GM10847 (cell line): Measurements from ENCODE around the gene ANO9.

Experiments
- POLR2A ChIP-seq: IDR thresholded peaks from 2 replicates; pipeline ENCODE4 v1.6.1; 2011; ENCODE audit not compliant: insufficient read length; ENCODE audit errors: extremely low read depth

Gene ANO9

DNA sequence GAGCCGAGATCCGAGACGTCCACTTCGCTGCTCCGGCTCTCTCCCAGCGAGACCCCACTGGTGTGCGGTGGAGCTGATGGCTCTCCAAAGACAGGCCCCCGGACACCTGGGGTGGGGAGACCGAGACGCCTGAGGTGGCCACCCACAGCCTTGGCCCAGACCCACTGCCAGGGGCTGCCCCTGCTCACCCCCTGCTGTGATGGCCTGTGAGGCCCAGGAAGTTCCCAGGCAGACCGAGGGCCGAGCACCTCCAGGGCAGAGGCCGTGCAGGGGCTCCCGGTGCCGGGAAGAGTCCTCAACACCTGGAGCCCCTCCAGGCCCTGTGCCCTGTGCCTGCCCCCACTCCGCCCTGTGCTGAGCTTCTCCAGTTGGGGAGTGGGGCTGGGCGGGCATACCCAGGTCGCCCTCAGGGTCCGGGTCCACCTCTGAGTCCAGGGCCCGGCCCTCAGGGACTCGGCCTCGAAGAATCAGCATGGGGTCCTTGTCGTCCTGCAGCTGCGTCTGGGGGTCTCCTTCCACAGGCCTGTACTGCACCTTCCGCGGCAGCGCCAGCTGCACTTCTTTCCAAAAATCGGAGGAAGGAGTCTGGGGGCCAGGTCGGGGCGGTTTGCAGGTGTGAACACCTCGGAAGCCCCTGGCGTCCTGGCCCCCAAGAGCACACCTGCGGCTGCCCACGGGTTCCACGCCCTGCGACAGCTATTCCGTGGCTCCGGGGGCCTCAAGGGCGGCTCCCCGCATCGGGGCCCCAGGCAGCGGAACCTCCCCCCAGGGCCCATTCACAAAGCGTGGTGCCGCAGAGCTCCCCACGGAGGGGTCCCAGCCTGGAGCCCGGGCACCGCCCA, 35.6 kb downstream of the ANO9 start:
- TF ChIP-seq POLR2A: no peak

DNA sequence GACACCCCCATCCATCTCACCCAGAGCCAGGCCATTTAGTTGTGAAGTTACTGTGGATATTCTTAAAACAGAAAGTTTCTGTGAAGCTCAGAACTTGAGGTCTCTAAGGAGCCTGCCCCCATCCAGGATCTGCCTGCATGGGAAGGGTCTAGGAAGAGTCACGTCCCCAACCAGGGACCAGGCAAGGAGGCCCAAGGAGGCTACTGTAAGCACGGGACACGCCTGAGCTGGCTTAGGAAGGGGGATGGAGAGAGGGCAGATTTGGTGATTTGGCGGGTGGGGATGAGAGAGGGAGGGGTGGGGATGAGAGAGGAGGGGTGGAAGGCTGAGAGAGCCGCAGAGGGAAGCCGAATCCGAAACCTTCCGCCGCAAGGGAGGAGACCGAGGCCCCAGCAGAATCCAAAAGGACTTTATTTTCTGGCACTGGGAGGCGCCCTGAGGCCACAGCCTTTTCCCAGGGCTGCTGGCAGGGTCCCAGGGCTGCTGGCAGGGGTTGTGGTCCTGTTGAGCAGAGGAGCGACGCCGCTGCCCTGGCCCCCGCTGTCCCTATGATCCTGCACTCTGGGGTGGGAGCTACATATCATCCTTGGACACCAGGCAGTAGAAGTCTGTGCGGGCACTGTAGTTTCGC, 36.4 kb downstream of the ANO9 start:
- TF ChIP-seq POLR2A: no peak

DNA sequence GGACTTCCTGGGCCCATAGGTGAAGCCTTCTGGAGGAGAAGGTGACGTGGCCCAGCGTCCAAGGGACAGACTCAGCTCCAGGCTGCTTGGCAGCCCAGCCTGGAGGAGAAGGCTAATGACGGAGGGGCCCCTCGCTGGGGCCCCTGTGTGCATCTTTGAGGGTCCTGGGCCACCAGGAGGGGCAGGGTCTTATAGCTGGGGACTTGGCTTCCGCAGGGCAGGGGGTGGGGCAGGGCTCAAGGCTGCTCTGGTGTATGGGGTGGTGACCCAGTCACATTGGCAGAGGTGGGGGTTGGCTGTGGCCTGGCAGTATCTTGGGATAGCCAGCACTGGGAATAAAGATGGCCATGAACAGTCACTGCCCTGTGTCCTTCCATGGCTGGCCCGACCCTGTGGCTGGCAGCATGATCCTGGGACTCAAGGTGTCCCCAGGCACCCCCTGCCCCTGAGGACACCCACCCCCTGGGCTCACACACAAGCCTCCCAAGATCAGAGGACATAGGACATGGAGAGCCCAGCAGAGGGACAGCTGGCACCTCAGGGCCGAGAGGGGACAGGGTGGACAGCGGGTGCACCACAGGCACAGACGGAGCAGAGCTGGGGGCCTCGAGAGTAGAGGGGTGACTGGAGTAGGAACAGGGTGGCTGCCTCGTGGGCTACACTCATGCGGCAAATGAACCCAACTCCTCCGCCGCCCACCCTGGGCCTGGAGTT, 37.1 kb downstream of the ANO9 start:
- TF ChIP-seq POLR2A: no peak

DNA sequence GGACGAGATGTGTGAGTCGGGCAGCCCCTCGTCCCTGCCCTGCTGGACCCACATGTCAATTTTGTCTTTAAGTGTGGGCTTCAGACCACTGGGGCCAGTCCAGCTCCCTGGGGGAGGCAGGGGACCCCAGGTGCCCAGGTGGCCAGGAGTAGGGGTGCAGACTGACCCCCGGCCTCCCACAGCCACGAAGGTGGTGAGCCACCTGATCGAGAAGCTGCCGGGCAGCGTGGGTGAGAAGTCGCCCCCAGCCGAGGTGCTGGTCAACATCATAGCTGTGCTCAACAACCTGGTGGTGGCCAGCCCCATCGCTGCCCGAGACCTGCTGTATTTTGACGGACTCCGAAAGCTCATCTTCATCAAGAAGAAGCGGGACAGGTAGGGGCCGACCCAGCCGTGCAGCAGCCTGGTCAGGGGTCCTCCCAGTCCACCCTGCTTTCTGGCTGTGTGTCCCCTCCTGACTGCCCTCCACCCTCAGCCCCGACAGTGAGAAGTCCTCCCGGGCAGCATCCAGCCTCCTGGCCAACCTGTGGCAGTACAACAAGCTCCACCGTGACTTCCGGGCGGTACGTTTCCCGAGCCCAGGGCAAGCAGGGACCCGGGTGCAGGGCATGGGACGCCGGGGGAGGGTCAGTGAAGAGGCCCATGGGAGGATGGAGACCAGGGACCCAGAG, 37.9 kb downstream of the ANO9 start:
- no peak for TF ChIP-seq POLR2A

DNA sequence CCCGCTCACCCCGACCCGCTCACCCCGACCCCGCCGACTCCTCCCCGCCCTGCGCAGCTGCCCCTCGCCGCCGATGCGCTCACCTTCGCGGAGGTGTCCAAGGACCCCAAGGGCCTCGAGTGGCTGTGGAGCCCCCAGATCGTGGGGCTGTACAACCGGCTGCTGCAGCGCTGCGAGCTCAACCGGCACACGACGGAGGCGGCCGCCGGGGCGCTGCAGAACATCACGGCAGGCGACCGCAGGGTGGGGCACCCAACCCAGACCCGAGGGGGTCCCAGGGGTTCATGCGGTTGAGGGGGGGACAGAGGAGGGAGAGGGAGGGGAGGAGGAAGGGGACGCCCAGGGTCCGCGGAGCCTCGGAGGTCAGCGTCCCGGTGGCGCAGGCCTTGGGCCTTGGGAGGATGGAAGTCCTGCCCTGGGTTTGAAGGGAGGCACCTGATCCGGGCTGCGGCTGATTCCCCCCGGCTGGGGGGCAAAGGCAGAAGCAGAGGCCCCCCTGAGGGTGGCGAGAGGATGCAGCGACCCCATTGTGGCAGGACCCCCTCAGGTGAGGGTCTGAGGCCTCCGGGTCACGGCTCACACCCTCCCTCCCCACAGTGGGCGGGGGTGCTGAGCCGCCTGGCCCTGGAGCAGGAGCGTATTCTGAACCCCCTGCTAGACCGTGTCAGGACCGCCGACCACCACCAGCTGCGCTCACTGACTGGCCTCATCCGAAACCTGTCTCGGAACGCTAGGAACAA, 38.6 kb downstream of the ANO9 start:
- TF ChIP-seq POLR2A: no peak

DNA sequence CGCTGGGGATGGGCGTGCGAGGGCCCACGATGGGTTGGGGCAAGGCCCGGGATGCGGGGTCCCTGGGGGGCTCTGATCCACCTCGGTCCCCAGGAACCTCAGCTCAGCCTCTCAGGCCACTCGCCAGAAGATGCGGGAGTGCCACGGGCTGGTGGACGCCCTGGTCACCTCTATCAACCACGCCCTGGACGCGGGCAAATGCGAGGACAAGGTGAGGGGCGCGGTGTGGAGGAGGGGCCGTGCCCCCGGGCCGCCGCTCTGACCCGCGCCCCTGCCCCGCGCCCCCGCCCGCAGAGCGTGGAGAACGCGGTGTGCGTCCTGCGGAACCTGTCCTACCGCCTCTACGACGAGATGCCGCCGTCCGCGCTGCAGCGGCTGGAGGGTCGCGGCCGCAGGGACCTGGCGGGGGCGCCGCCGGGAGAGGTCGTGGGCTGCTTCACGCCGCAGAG, 41.5 kb downstream of the ANO9 start:
- TF ChIP-seq POLR2A: no peak

DNA sequence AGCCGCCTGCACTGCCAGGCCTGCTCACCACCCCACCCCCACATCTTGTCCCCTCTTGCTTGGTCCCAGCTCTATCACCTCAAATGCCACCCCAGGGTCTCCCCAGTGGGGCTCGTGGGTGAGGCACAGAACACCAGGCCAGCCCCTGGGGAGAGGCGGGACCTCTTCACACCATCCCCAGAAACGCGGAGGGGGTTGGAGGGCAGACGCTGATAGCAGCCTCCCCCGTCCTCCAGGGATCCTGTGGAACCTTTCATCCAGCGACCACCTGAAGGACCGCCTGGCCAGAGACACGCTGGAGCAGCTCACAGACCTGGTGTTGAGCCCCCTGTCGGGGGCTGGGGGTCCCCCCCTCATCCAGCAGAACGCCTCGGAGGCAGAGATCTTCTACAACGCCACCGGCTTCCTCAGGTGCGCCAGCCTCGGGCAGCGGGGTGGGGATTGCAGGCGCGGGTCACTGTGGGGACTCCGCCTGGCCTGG, 42.0 kb downstream of the ANO9 start:
- TF ChIP-seq POLR2A: no peak

DNA sequence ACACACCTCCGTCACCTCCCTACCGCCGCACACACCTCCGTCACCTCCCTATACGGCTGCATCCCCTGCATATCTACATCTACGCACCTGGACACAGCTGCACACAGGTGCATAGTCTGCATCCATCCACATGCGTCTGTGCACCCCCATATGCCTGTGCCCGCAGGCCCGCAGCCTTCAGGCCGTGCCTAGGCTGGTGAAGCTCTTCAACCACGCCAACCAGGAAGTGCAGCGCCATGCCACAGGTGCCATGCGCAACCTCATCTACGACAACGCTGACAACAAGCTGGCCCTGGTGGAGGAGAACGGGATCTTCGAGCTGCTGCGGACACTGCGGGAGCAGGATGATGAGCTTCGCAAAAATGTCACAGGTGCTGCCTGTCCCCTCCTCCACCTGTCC, 43.0 kb downstream of the ANO9 start:
- no peak for TF ChIP-seq POLR2A

DNA sequence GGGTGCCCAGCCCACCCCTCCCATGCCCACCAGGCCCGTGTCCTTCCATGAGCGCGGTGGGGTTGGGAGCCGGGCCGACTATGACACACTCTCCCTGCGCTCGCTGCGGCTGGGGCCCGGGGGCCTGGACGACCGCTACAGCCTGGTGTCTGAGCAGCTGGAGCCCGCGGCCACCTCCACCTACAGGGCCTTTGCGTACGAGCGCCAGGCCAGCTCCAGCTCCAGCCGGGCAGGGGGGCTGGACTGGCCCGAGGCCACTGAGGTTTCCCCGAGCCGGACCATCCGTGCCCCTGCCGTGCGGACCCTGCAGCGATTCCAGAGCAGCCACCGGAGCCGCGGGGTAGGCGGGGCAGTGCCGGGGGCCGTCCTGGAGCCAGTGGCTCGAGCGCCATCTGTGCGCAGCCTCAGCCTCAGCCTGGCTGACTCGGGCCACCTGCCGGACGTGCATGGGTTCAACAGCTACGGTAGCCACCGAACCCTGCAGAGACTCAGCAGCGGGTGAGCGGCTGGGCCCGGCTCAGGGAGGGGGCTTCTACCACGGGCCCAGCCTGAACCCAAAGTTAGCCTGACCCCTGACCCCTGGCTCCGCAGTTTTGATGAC, 44.8 kb downstream of the ANO9 start:
- TF ChIP-seq POLR2A: no peak

DNA sequence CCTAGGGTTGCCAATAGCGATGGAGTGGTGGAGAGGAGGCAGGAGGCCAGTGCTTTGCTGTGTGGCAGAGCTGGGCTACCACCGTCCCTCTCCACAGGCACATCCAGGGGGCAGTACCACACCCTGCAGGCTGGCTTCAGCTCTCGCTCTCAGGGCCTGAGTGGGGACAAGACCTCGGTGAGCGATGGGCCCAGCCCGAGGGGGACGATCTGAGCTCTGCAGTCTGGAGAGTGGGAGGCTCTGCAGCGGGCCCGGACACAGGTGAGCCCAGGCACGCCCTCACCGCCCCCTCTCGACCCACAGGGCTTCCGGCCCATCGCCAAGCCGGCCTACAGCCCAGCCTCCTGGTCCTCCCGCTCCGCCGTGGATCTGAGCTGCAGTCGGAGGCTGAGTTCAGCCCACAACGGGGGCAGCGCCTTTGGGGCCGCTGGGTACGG, 45.3 kb downstream of the ANO9 start:
- TF ChIP-seq POLR2A: no peak

DNA sequence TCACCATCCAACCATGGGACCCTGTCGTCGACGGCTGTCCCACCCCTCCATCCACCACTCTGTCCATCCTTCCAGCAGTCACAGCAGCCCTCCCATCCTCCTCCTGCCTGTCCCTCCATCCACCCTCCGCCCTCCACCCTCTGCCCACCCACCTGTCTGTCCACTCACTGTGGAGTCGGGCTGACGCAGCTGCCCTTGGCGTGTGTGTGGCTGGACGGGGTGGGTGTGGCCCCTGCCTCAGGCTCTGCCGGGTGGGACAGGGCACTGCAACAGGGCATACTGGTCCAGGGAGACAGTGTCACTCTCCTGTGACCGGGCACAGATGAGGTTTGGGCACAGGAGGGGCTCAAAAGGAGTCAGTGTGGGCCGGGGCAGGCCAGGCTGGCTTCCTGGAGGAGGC, 45.9 kb downstream of the ANO9 start:
- no peak for TF ChIP-seq POLR2A

DNA sequence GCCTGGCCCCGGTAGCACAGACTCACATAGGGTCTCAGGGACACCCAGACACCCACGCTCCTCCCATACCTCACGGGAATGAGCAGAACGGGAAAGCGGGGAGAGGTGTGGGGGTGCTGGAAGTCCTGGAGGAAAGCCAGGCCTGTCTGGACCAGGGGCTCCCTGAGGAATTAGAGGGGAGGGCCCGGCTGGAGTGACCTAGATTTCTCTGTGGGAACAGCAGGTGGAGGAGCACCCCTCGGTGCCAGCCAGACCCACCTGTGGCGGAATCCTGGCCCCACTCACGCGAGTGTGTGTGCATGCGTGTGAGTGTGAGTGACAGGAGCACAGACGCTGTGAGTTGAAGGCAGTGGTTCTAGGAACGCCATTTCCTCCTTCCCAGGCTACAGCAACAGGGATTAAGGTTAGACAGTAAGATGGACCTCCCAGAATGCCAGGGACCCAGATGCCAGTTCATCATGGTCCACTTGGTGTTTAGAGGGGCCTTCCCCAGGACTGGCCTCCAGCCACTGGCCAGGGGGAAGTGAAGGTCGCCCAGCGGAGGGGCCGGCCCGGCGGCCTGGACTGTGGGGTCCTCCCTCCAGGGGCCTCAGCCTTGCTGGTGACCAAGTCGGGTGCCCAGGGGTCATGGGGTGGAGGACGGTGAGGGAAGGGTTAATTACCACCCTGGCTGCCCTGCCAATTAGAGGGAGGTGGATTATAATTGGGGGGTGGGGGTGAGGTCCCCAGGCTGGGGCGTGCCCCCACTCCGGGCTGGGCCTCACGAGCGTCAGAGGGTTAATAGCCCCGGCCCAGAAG, 46.8 kb downstream of the ANO9 start:
- no peak for TF ChIP-seq POLR2A
